GM18951 (cell line): ENCODE results near the gene EEA1.

ENCODE experiments used
- POLR2A ChIP-seq: IDR thresholded peaks from 4 replicates; pipeline ENCODE4 v1.6.1; 2011; ENCODE audit warnings: mild to moderate bottlenecking; ENCODE audit not compliant: insufficient read length, insufficient read depth; ENCODE audit errors: extremely low read depth
- in situ Hi-C: fragments of 300-500 bp; cut with MboI; formaldehyde crosslinking; loops from one replicate; pipeline ENCODE4 v1.12.0; 2022; ENCODE audit warnings: low sequenced_read_pairs, mixed read lengths, inconsistent platforms; ENCODE audit not compliant: unreplicated experiment

Gene EEA1

DNA sequence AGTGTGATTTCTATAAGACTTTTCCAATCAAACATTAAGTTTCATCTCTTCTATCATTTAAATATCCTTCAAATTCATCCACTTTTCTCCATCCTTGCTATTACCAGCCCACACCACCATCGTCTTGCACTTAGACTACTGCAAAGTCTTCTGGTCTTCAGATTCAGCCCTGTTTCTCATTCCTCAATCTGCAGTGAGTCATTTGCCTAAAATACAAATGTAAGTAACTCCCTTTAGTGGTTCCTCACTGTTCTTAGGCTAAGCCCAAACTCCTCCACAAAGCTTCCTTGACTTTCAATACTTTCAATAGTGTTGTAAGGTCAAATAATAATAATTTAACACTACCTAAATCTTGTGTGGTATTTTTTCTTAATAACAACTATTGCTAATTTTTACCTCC lies 143.1 kb downstream of the EEA1 start:
- in situ Hi-C loops = loop anchor here (10.0 to 25.0 kb wide), 3 partner anchors 199 to 1326 kb away; no protein-coding TSS in a partner anchor
- no peak for TF ChIP-seq POLR2A

DNA sequence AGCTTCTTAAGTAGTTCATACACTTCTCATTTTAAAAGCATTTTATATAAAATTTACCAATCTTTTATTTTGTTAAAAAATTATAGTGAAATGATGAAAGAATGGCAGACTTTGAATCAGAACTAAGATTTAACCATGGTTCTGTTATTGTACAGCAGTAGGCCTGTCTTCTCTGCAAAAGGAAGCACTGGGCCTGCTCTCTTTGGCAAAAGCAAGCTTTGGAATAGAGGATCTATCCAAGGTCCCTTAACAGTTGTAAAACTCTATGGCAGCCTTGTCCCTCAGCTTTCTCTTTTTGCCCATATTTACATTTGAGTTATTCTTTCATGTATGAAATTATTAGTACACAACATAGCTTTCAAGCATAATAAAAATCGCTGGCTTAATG lies 143.5 kb downstream of the EEA1 start:
- in situ Hi-C loops = loop anchor here (10.0 to 25.0 kb wide), 3 partner anchors 199 to 1327 kb away; no protein-coding TSS in a partner anchor
- no peak for TF ChIP-seq POLR2A

DNA sequence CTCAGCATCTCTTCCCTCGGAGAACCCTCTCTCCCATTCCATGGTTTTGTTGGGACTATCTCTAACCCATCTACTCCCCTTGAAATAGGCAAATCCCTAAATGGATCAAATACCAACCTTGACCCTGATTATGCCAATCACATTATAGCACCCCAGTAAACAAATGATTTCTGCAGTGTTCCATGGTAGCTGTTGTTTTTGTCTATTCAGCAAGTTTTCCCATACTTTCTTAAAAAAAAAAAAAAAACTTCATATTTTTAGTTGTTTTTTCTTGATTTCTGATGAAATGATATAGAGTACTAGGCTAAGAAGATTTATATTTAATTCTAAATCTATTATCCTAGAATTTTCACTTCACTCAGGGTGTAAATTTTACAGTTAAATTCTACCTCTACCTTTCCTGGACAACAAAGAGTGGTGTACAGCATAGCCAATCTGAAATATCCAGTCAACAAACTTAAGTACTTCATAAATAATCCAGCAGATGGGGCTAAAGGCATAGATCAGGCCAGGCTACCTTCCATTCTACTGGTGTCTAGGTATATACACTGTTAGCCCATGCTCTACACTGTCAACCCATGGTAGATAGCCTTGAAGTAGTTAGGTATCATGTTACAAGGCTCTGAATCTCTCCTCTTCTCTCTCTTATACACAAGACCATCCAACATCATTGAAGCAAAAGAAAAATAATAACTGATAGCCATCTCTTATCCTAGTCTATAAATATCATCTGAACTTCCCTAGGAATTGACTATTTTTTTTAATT lies 144.1 kb downstream of the EEA1 start:
- in situ Hi-C loops = loop anchor here (10.0 to 25.0 kb wide), 3 partner anchors 200 to 1327 kb away; no protein-coding TSS in a partner anchor
- no peak for TF ChIP-seq POLR2A

DNA sequence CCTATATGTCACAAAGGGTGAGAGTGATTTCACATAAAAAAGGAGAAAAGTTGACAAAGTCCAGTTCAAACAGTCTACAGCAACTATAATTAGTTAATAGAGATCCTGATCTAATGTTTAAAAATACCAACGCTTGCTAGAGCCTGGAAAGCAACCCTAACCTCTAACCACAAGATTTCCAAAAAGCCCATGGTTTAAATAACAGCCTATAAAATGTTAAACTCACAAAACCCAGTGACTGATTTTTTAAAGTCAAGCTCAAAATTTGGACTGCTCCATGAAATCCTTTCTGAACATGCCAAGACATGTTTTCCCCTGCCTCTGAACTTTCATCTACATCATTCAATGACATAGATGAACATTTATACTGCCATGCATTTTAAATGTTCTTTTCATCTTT lies 144.7 kb downstream of the EEA1 start:
- no peak for TF ChIP-seq POLR2A
- in situ Hi-C loops = loop anchor here (10.0 to 25.0 kb wide), 3 partner anchors 200 to 1328 kb away; no protein-coding TSS in a partner anchor

DNA sequence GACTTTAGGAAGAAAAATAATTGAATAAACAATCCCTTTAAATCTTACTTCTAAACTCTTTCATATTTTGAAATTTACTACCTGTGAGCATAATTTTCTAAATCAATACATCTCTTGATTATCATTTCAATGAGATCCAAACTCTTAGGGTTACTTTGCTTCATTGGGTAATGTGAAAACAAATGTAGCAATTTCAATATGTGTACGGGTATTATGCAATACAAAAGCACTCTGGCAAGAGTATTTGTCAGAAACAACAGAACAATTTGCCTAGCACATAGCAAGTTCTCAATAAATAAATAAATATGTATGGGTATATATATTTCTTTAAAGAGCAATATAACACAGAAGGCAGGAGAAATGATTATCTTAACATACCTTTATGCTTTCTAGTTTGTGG lies 149.2 kb downstream of the EEA1 start:
- no peak for TF ChIP-seq POLR2A
- in situ Hi-C loops = loop anchor here (10.0 to 25.0 kb wide), 3 partner anchors 205 to 1332 kb away; no protein-coding TSS in a partner anchor

DNA sequence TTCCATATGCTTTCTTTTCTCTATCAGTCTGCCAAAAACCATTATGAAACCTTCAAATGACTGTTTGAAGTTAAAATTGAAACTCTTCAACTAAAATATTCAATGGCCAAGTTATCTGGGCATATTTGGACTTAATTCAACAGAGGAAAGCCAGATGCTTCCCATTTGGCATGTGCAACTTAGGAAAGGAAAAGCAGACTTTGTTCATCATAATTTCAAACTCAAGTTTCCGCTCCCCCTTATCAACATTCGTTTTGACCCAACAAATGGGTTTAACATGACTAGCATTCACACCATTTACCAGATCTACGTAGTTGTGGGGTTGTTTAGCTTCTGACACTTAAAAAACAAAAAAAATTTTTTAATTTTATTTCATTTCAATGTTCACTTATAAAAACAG lies 150.6 kb downstream of the EEA1 start:
- in situ Hi-C loops = loop anchor here (25.0 kb wide), 2 partner anchors 634 to 1334 kb away; no protein-coding TSS in a partner anchor
- no peak for TF ChIP-seq POLR2A

- no peak for TF ChIP-seq POLR2A
- in situ Hi-C loops = loop anchor here (25.0 kb wide), 2 partner anchors 637 to 1337 kb away; no protein-coding TSS in a partner anchor
These were observed 153.7 kb downstream of the EEA1 start for GRCh38 chr12:92775416-92775815.

GRCh38 chr12:92771001-92771400 lies 158.1 kb downstream of the EEA1 start:
- TF ChIP-seq POLR2A = no peak
- in situ Hi-C loops = no loop called here

DNA sequence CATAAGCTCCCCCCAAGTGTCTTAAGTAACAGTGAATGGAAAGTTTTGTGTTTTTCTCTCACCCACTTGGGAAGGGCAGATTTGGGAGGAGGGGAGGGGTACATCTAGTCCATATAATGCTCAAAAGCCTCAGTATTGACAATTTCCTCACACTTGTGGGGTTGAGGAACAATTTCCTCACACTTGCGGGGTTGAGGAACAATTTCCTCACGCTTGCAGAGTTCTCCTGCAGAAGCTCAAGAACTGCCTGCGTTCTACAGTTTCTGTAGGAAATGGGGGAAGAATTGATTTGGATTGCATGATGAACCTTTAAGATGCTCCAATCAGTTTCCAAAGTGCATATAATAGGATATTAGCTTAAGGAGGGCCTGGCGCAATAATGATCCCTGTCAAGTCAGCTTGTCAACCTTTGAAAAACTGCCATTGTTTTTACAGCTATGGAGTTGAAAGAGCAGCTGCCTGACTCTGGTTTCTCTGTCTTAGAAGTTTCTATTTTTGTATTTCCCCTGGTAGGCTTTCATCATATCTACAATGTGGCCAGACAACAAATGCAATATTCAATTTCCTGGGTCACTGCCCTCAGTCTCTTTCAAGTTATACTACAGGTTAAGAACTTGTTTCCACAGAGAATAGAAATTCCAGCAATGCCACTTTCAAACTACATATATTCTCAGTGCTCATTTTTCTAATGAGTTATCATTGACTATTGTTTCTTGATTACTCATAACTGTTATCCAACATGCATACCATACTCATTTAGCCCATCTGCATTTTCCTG lies 159.8 kb downstream of the EEA1 start:
- in situ Hi-C loops = no loop called here
- TF ChIP-seq POLR2A = no peak

- in situ Hi-C loops = no loop called here
- TF ChIP-seq POLR2A = no peak
These were observed 163.2 kb downstream of the EEA1 start for GRCh38 chr12:92765871-92766270.

GRCh38 chr12:92764831-92765230 lies 164.3 kb downstream of the EEA1 start:
- TF ChIP-seq POLR2A = no peak
- in situ Hi-C loops = no loop called here

DNA sequence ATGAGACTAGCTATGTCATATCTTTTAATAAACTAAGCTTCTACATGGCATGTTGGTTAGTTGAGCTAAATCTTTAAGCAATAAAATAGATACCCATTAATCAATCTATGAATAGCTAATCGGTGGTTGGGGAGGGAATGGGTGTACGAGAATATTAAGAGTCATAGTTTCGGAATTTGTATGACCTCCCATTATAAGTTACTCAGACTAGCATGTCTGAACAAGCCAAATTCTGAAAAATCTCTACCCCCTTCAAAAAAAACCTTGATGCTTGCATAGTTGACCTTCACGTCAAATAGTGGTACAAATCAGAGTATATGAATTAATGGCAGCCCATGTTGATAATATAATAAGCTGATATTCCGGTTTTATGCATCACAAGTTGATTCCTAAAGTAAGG lies 166.3 kb downstream of the EEA1 start:
- TF ChIP-seq POLR2A = no peak
- in situ Hi-C loops = no loop called here

- in situ Hi-C loops = no loop called here
- no peak for TF ChIP-seq POLR2A
These were observed 169.3 kb downstream of the EEA1 start for GRCh38 chr12:92759634-92760268.
